Neural cell (in vitro differentiated cells): ENCODE data around the gene MADCAM1. TPM values are rescaled to one million over a fixed set of nuclear protein-coding genes. Genes with fewer than 3 reads are reported as not detected.

Source experiments
- H2AFZ ChIP-seq: fragments of 200-600, 300-800 bp; sonication (generic), shearing (Covaris generic); 2 replicates; pipeline ENCODE4 v1.6.0; 2014; ENCODE audit warnings: low read depth, mild to moderate bottlenecking, antibody characterized with exemption, low read length, moderate library complexity
- H3F3A ChIP-seq: fragments of 200-600 bp; shearing (Covaris generic); 2 replicates; pipeline ENCODE4 v1.6.1; 2016; ENCODE audit warnings: mild to moderate bottlenecking, moderate library complexity, mixed read lengths, antibody characterized with exemption, low read length; ENCODE audit not compliant: insufficient read depth, poor library complexity, severe bottlenecking
- H3K27ac ChIP-seq: fragments of 200-600, 300-800 bp; sonication (generic), shearing (Covaris generic); 2 replicates; pipeline ENCODE4 v1.5.1; 2014; ENCODE audit warnings: mild to moderate bottlenecking, low read length, moderate library complexity
- H3K27me3 ChIP-seq: fragments of 300-800, 200-600 bp; sonication (generic), shearing (Covaris generic); 2 replicates; pipeline ENCODE4 v1.6.0; 2014; ENCODE audit warnings: mild to moderate bottlenecking, low read depth, low read length, moderate library complexity; ENCODE audit not compliant: insufficient read depth
- H3K36me3 ChIP-seq: fragments of 300-800, 200-600 bp; sonication (generic), shearing (Covaris generic); 2 replicates; pipeline ENCODE4 v1.5.1; 2014; ENCODE audit warnings: mild to moderate bottlenecking, antibody characterized with exemption, low read length, moderate library complexity; ENCODE audit not compliant: insufficient read depth
- H3K4me2 ChIP-seq: fragments of 300-800, 200-600 bp; sonication (generic), shearing (Covaris generic); 2 replicates; pipeline ENCODE4 v1.6.0; 2014; ENCODE audit warnings: mild to moderate bottlenecking, low read length
- H3K4me3 ChIP-seq: fragments of 300-800, 200-600 bp; sonication (generic), shearing (Covaris generic); 2 replicates; pipeline ENCODE4 v1.5.1; 2014; ENCODE audit warnings: mild to moderate bottlenecking, low read length, moderate library complexity
- H3K79me2 ChIP-seq: fragments of 200-600 bp; shearing (Covaris generic); replicated peaks from 2 replicates; pipeline ENCODE4 v1.6.0; 2014; ENCODE audit warnings: mild to moderate bottlenecking, low read length, moderate library complexity; ENCODE audit not compliant: insufficient read depth
- H3K9ac ChIP-seq: fragments of 300-800, 200-600 bp; sonication (generic), shearing (Covaris generic); 2 replicates; pipeline ENCODE4 v1.6.1; 2016; ENCODE audit warnings: mild to moderate bottlenecking, low read length, mixed read lengths
- H3K9me2 ChIP-seq: fragments of 200-600 bp; shearing (Covaris generic); 2 replicates; pipeline ENCODE4 v1.6.1; 2016; ENCODE audit warnings: mild to moderate bottlenecking, low read length, mixed read lengths; ENCODE audit not compliant: insufficient read depth
- H3K9me3 ChIP-seq: fragments of 200-600, 300-800 bp; sonication (generic), shearing (Covaris generic); 2 replicates; pipeline ENCODE4 v1.6.1; 2016; ENCODE audit warnings: mild to moderate bottlenecking, mixed run types, low read length, moderate library complexity, mixed read lengths
- H4K20me1 ChIP-seq: fragments of 200-600 bp; shearing (Covaris generic); 2 replicates; pipeline ENCODE4 v1.6.1; 2016; ENCODE audit warnings: mild to moderate bottlenecking, mixed run types; ENCODE audit not compliant: insufficient read depth
- CTCF ChIP-seq: fragments of 450-650 bp; IDR thresholded peaks from 2 replicates; pipeline ENCODE4 v1.5.1; 2014; ENCODE audit warnings: antibody characterized with exemption, mild to moderate bottlenecking, moderate library complexity; ENCODE audit not compliant: poor library complexity, severe bottlenecking
- EP300 ChIP-seq: fragments of 450-650 bp; conservative IDR thresholded peaks from 2 replicates; pipeline ENCODE4 v1.6.1; 2014; ENCODE audit warnings: antibody characterized with exemption, mild to moderate bottlenecking, moderate library complexity; ENCODE audit not compliant: poor library complexity, severe bottlenecking
- EZH2 ChIP-seq: fragments of 200-600, 300-800 bp; shearing (Covaris generic), sonication (generic); IDR thresholded peaks from 2 replicates; pipeline ENCODE4 v1.6.1; 2014; ENCODE audit warnings: antibody characterized with exemption, low read length, borderline replicate concordance, mild to moderate bottlenecking; ENCODE audit not compliant: insufficient read depth, poor library complexity, severe bottlenecking
- MXI1 ChIP-seq: fragments of 450-650 bp; conservative IDR thresholded peaks from 2 replicates; pipeline ENCODE4 v1.6.1; 2014; ENCODE audit warnings: antibody characterized with exemption, mild to moderate bottlenecking; ENCODE audit not compliant: poor library complexity, severe bottlenecking
- POLR2AphosphoS5 ChIP-seq: IDR thresholded peaks from 2 replicates; pipeline ENCODE4 v1.6.1; 2012
- RAD21 ChIP-seq: fragments of 450-650 bp; conservative IDR thresholded peaks from 2 replicates; pipeline ENCODE4 v1.6.1; 2014; ENCODE audit warnings: antibody characterized with exemption, mild to moderate bottlenecking, moderate library complexity
- SMC3 ChIP-seq: fragments of 450-650 bp; conservative IDR thresholded peaks from 2 replicates; pipeline ENCODE4 v1.6.1; 2014; ENCODE audit warnings: antibody characterized with exemption, mild to moderate bottlenecking, moderate library complexity; ENCODE audit not compliant: poor library complexity
- TAF1 ChIP-seq: IDR thresholded peaks from 2 replicates; pipeline ENCODE4 v1.6.1; 2012; ENCODE audit warnings: low read depth
- polyA plus RNA-seq: library from polyadenylated mRNA; depleted of rRNA; stranded (reverse); fragments of >200 nt; gene quantifications from 2 replicates; pipeline ENCODE4 v1.2.3, GENCODE V29; 2014
- TF ChIP-seq, protein P1 (sequence below): IDR thresholded peaks from 2 replicates; pipeline ENCODE4 v1.6.1; 2012; ENCODE audit warnings: borderline replicate concordance

MADCAM1 gene
- polyA plus RNA-seq, 1 donor from 2014 or later: 1.0 TPM

DNA sequence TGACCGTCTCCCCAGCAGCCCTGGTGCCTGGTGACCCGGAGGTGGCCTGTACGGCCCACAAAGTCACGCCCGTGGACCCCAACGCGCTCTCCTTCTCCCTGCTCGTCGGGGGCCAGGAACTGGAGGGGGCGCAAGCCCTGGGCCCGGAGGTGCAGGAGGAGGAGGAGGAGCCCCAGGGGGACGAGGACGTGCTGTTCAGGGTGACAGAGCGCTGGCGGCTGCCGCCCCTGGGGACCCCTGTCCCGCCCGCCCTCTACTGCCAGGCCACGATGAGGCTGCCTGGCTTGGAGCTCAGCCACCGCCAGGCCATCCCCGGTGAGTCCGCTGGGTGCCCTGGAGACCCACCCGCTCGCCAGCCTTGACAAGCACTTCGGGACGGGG is 2.2 kb downstream of the MADCAM1 start:
- H2AFZ ChIP-seq: no peak overlapping the region
- no peak overlapping the region for H3K4me2 ChIP-seq
- no peaks in the 10 kb centered on the region for H3K79me2 ChIP-seq
- H3K36me3 ChIP-seq: no peaks in the 10 kb centered on the region
- H3K27me3 ChIP-seq: peaks cover 39% of the 10 kb centered on the region
- H3K9ac ChIP-seq: no peak overlapping the region
- no peaks in the 10 kb centered on the region for H3K9me3 ChIP-seq
- no peaks in the 10 kb centered on the region for H3F3A ChIP-seq
- H3K9me2 ChIP-seq: no peaks in the 10 kb centered on the region
- no peaks in the 10 kb centered on the region for H4K20me1 ChIP-seq
- TF ChIP-seq, protein P1, sequence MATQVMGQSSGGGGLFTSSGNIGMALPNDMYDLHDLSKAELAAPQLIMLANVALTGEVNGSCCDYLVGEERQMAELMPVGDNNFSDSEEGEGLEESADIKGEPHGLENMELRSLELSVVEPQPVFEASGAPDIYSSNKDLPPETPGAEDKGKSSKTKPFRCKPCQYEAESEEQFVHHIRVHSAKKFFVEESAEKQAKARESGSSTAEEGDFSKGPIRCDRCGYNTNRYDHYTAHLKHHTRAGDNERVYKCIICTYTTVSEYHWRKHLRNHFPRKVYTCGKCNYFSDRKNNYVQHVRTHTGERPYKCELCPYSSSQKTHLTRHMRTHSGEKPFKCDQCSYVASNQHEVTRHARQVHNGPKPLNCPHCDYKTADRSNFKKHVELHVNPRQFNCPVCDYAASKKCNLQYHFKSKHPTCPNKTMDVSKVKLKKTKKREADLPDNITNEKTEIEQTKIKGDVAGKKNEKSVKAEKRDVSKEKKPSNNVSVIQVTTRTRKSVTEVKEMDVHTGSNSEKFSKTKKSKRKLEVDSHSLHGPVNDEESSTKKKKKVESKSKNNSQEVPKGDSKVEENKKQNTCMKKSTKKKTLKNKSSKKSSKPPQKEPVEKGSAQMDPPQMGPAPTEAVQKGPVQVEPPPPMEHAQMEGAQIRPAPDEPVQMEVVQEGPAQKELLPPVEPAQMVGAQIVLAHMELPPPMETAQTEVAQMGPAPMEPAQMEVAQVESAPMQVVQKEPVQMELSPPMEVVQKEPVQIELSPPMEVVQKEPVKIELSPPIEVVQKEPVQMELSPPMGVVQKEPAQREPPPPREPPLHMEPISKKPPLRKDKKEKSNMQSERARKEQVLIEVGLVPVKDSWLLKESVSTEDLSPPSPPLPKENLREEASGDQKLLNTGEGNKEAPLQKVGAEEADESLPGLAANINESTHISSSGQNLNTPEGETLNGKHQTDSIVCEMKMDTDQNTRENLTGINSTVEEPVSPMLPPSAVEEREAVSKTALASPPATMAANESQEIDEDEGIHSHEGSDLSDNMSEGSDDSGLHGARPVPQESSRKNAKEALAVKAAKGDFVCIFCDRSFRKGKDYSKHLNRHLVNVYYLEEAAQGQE: no peak
- TF ChIP-seq TAF1 (no peak), SMC3 (no peak), EZH2 (no peak), POLR2AphosphoS5 (no peak), RAD21 (no peak), MXI1 (no peak), CTCF (no peak), EP300 (no peak)
- no peak overlapping the region for H3K4me3 ChIP-seq
- H3K27ac ChIP-seq: no peak overlapping the region

GRCh38 chr19:498977-499623 is 2.8 kb downstream of the MADCAM1 start:
- peaks cover 39% of the 10 kb centered on the region for H3K27me3 ChIP-seq
- no peak overlapping the region for H3K4me2 ChIP-seq
- no peaks in the 10 kb centered on the region for H3F3A ChIP-seq
- H3K27ac ChIP-seq: no peak overlapping the region
- TF ChIP-seq POLR2AphosphoS5 (no peak), TAF1 (no peak), SMC3 (no peak), MXI1 (no peak), CTCF (no peak), EP300 (no peak), RAD21 (no peak), EZH2 (no peak)
- TF ChIP-seq, protein P1: no peak
- H3K36me3 ChIP-seq: no peaks in the 10 kb centered on the region
- no peaks in the 10 kb centered on the region for H3K79me2 ChIP-seq
- no peaks in the 10 kb centered on the region for H3K9me3 ChIP-seq
- no peak overlapping the region for H3K9ac ChIP-seq
- no peaks in the 10 kb centered on the region for H3K9me2 ChIP-seq
- H2AFZ ChIP-seq: no peak overlapping the region
- no peaks in the 10 kb centered on the region for H4K20me1 ChIP-seq
- no peak overlapping the region for H3K4me3 ChIP-seq
